ENCODE results near the gene TMEM255B. TPM values are rescaled to one million over a fixed set of nuclear protein-coding genes. Genes with fewer than 3 reads are reported as not detected.

TMEM255B gene
- total RNA-seq, 1 donor from 2014 or later, result 321 TPM

DNA sequence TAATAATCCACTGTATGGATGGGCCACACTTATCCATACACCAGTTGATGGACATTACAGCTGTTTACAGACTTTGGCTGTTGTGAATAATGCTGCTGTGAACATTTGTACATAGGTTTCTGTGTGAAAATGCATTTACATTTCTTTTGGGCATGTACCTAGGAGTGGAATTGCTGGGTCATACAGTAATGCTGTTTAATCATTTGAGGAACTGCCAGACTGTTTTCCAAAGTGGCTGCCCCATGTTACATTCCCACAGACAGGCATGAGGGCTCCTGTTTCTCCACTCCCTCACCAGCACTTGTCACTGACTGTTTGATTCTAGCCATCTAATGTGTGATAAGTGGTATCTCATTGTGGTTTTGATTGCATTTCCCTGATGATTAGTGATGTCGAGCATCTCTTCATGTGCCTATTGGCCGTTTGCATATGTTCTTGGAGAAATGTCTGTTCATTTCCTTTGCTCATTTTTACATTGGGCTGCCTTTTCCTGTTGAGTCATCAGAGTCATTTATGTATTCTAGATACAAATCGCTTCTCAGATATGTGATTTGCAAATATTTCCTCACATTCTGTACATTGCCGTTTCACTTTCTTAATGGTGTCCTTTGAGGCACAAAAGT lies 12.8 kb downstream of the TMEM255B start:
- H3K4me3 Mint-ChIP-seq (ENCODE audit: unreplicated experiment), result no peak overlapping the region
- no peak for DNase-seq (ENCODE audit: low spot score)
- H3K36me3 Mint-ChIP-seq (ENCODE audit: low read depth, unreplicated experiment), result peaks cover 49% of the 10 kb centered on the region
- TF ChIP-seq, protein P1, sequence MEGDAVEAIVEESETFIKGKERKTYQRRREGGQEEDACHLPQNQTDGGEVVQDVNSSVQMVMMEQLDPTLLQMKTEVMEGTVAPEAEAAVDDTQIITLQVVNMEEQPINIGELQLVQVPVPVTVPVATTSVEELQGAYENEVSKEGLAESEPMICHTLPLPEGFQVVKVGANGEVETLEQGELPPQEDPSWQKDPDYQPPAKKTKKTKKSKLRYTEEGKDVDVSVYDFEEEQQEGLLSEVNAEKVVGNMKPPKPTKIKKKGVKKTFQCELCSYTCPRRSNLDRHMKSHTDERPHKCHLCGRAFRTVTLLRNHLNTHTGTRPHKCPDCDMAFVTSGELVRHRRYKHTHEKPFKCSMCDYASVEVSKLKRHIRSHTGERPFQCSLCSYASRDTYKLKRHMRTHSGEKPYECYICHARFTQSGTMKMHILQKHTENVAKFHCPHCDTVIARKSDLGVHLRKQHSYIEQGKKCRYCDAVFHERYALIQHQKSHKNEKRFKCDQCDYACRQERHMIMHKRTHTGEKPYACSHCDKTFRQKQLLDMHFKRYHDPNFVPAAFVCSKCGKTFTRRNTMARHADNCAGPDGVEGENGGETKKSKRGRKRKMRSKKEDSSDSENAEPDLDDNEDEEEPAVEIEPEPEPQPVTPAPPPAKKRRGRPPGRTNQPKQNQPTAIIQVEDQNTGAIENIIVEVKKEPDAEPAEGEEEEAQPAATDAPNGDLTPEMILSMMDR (IDR thresholded peaks at IDR 0.05; ENCODE audit: unreplicated experiment), result no peak
- H3K27me3 Mint-ChIP-seq (ENCODE audit: unreplicated experiment), result peaks cover 8% of the 10 kb centered on the region
- no peaks in the 10 kb centered on the region for H3K9me3 Mint-ChIP-seq (ENCODE audit: unreplicated experiment)
- H3K27ac Mint-ChIP-seq (ENCODE audit: unreplicated experiment), result no peak overlapping the region
- peaks cover 9% of the 10 kb centered on the region for H3K4me1 Mint-ChIP-seq (ENCODE audit: unreplicated experiment)

DNA sequence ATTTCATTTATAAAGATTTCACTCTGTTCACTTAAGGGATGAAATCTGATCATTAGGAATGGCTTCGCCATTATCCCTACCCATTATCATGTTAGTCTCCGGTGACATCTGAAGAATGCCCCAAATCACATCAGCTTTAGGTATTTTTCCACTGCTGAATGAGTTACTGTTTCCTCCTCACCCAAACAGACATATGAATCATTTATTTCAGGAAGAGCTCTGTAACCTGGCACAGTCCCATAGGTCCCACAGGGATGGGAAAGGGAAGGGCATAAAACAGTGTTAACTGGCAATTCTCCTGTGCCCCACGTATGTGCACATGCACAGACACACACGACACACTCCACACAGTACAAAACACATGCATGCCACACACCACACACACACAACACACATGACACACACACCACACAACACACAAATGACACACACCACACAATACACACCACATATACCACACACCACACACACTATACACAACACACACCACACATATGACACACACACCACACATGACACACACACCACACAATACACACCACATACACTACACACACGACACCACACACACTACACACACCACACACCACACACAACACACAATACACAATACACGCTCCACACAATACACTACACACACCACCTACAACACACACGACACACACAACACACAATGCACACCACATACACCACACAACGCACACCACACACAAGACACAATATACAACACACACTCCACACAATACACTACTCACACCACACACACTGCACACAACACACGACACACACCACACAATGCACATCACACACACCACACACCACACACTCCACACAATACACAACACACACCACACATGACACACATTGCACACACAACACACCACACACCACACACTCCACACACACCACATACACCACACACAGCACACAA lies 15.4 kb downstream of the TMEM255B start:
- Mint-ChIP-seq H3K4me1 (ENCODE audit: unreplicated experiment) (peaks cover 17% of the 10 kb centered on the region), H3K36me3 (ENCODE audit: low read depth, unreplicated experiment) (peaks cover 43% of the 10 kb centered on the region), H3K4me3 (ENCODE audit: unreplicated experiment) (no peak overlapping the region), H3K27ac (ENCODE audit: unreplicated experiment) (no peak overlapping the region), H3K27me3 (ENCODE audit: unreplicated experiment) (peaks cover 11% of the 10 kb centered on the region), H3K9me3 (ENCODE audit: unreplicated experiment) (no peaks in the 10 kb centered on the region)
- TF ChIP-seq, protein P1 (IDR thresholded peaks at IDR 0.05; ENCODE audit: unreplicated experiment), result no peak
- DNase-seq (ENCODE audit: low spot score), result no peak

DNA sequence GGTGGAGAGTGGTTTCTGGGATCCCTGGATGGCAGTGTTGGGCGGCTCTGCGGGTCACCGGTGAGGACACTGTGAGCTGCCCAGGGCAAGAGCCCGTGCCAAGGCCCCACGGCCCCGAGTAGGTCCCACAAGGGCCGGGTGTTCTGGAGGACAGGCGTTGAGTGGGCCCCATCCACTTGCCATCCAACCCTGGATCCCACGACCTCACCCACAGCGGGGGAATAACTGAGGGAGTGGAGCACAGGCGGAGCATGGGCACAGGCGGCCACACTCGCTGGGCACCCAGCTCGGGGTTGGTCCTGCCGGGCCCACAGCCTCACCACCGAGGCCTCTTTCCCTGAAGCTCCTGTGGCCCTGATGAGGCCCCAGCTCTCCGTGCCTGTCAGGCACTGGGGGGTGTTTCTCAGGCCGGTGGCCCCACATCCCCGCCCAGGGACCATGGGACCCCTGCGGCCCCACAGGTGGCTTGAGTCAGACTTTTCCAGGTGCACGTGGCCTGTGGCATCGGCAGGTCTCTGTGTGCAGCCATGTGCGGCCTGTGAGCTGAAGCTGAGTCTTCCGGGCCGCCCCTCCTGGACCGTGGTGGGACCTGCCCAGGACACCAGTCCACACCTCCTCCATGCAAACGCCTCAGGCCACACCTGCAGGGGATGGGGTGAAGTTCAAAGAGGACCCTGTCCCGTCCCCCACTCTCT lies 16.6 kb downstream of the TMEM255B start:
- H3K4me3 Mint-ChIP-seq (ENCODE audit: unreplicated experiment), result no peak overlapping the region

DNA sequence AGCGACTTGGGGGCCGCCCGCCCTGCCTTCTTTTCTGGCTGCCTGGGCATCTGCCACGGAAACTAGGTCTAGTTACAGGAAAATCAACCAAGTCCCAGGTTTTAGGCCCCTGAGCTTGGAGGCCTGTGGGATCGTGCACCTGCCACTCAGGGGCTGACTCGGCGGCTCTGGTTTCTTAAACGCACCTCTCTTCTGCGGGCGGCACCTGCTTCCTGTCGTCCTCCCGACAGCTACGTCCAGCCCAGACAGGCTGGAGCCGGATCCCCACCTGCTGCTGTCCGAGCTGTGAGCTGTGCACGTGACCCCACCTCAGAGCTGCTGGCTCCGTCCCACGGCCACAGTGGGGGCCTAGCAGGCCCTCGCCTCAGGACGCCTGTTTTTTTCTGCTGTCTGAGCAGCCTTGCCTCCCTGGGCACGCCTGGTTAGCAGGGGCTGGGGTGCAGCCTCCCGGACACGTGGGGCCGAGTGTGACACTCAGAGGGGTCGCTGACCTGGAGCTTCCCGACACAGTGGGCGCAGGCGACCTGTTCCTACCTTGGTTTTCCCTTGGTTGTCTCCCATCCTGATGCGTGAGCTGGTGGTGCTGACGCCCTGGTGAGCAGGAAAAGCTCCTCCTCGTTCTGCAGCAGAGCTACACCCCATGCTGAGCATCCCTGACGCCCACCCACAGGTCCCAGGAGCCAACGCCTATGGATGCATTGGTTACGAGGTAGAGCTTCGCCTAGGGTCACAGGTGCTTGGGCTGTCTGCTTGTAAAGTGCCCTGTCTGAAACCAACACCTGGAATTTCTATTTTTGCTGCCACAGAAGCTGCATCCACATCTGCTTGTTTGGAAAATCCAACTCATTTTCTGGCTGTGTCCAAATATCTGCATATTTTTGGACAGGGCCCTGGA lies 17.5 kb downstream of the TMEM255B start:
- H3K4me1 Mint-ChIP-seq (ENCODE audit: unreplicated experiment), result peaks cover 10% of the 10 kb centered on the region
- peaks cover 8% of the 10 kb centered on the region for H3K27me3 Mint-ChIP-seq (ENCODE audit: unreplicated experiment)
- no peak overlapping the region for H3K4me3 Mint-ChIP-seq (ENCODE audit: unreplicated experiment)
- DNase-seq (ENCODE audit: low spot score), result no peak
- peaks cover 26% of the 10 kb centered on the region for H3K36me3 Mint-ChIP-seq (ENCODE audit: low read depth, unreplicated experiment)
- TF ChIP-seq, protein P1 (IDR thresholded peaks at IDR 0.05; ENCODE audit: unreplicated experiment), result no peak
- H3K9me3 Mint-ChIP-seq (ENCODE audit: unreplicated experiment), result no peaks in the 10 kb centered on the region
- H3K27ac Mint-ChIP-seq (ENCODE audit: unreplicated experiment), result no peak overlapping the region

More for the DNA sequence above, 16.6 kb downstream of the TMEM255B start:
- peaks cover 32% of the 10 kb centered on the region for H3K36me3 Mint-ChIP-seq (ENCODE audit: low read depth, unreplicated experiment)
- no peak overlapping the region for H3K27ac Mint-ChIP-seq (ENCODE audit: unreplicated experiment)
- peaks cover 14% of the 10 kb centered on the region for H3K4me1 Mint-ChIP-seq (ENCODE audit: unreplicated experiment)
- peaks cover 11% of the 10 kb centered on the region for H3K27me3 Mint-ChIP-seq (ENCODE audit: unreplicated experiment)
- no peaks in the 10 kb centered on the region for H3K9me3 Mint-ChIP-seq (ENCODE audit: unreplicated experiment)
- DNase-seq (ENCODE audit: low spot score), result no peak
- TF ChIP-seq, protein P1 (IDR thresholded peaks at IDR 0.05; ENCODE audit: unreplicated experiment), result no peak
